GM19324 (cell line): ENCODE measurements around the gene VRK2.
"Not testable (repeated sequence)": the region's sequence is repeated elsewhere in the genome, so short reads cannot be mapped to it uniquely, and the experiment has no call there.

ENCODE experiments used
- ATAC-seq: cut with Tn5 transposase; IDR thresholded peaks from one replicate; pipeline ENCODE4 v1.9.1; 2021; ENCODE audit warnings: mild to moderate bottlenecking, moderate library complexity; ENCODE audit not compliant: unreplicated experiment, low FRiP score

Gene VRK2

GRCh38 chr2:58106896-58107295 is 60.3 kb downstream of the VRK2 start:
- ATAC-seq, result no peak

GRCh38 chr2:58107803-58108710 is 61.5 kb downstream of the VRK2 start:
- ATAC-seq, result no peak

GRCh38 chr2:58109481-58109880 is 62.9 kb downstream of the VRK2 start:
- ATAC-seq, result no peak

- no peak for ATAC-seq
Measured at GRCh38 chr2:58110765-58111164, 64.2 kb downstream of the VRK2 start.

- not testable (repeated sequence) for ATAC-seq
Measured at GRCh38 chr2:58113563-58113962, 67.0 kb downstream of the VRK2 start.

- no peak for ATAC-seq
Measured at GRCh38 chr2:58120626-58121229, 74.1 kb downstream of the VRK2 start.

GRCh38 chr2:58122040-58122439 is 75.4 kb downstream of the VRK2 start:
- no peak for ATAC-seq

- ATAC-seq, result no peak
Measured at GRCh38 chr2:58122540-58122939, 75.9 kb downstream of the VRK2 start.

GRCh38 chr2:58127111-58127510 is 80.5 kb downstream of the VRK2 start:
- ATAC-seq, result no peak

GRCh38 chr2:58130238-58130637 is 83.6 kb downstream of the VRK2 start:
- ATAC-seq, result no peak

- ATAC-seq, result no peak
Measured at GRCh38 chr2:58131191-58132011, 84.8 kb downstream of the VRK2 start.

- no peak for ATAC-seq
Measured at GRCh38 chr2:58133395-58133794, 86.8 kb downstream of the VRK2 start.

- ATAC-seq, result no peak
Measured at GRCh38 chr2:58135861-58136260, 89.3 kb downstream of the VRK2 start.

- no peak for ATAC-seq
Measured at GRCh38 chr2:58137221-58137620, 90.6 kb downstream of the VRK2 start.

GRCh38 chr2:58137856-58138255 is 91.2 kb downstream of the VRK2 start:
- ATAC-seq, result no peak

- no peak for ATAC-seq
Measured at GRCh38 chr2:58138396-58139030, 91.9 kb downstream of the VRK2 start.

- ATAC-seq, result no peak
Measured at GRCh38 chr2:58140508-58141072, 94.0 kb downstream of the VRK2 start.

- not testable (repeated sequence) for ATAC-seq
Measured at GRCh38 chr2:58145769-58146168, 99.2 kb downstream of the VRK2 start.

- no peak for ATAC-seq
Measured at GRCh38 chr2:58146707-58147106, 100.1 kb downstream of the VRK2 start.

GRCh38 chr2:58155160-58155778 is 108.7 kb downstream of the VRK2 start:
- no peak for ATAC-seq
